Activated CD8-positive, alpha-beta memory T cell treated with anti-CD3 and anti-CD28 coated beads for 4 hours (primary cell): ENCODE data around the gene INF2.
"Not testable (repeated sequence)": the region's sequence is repeated elsewhere in the genome, so short reads cannot be mapped to it uniquely, and the experiment has no call there.

Source experiments
- DNase-seq, 2 donors: peaks; one replicate each; pipeline ENCODE4 v3.0.0-alpha.2; 2020; ENCODE audit warnings: low read depth in 2 of 2

INF2 gene

DNA sequence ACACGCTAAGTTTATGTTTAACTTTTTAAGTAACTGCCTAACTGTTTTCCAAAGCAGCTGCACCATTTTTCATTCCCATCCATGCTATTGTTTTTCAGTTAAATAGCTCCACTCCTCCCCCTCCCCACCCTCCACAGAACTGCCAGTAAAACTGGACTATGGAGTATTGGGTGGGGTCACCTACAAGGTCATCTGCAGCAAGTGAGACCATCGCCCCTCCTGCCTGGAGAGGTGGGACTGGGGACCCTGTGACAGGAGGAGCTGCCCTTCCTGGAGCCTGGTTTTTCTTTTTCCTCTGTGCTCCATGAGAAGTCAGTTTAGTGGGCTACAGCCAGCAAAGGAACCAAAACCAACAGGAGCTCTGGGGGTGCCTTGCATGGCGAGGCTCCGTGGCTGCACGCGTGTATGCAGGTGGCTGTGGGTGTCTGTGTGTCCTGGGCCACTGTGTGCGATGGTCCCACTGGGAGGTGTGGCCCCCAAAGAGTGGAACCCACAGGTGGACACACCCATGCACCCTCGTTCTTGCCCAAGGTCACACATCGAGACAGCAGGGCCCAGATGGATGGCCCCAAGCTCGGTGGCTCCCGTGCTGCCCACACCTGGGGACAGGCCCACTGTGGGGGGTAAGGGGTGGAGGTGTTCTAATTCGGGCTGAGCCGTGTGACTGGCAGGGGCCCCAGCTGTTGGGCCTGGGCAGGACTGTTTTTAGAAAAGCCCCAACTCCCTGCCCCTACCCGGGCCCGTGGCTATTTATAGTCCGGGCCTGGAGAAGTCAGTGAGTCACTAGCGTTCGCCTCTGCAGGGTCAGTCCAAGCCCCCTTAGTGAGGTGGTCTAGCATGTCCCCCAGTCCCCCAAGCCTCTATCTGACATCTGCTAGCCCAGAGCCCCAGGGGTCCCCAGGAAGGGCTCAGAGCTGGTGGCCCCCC is 32.4 kb downstream of the INF2 start:
- no peak for DNase-seq

DNA sequence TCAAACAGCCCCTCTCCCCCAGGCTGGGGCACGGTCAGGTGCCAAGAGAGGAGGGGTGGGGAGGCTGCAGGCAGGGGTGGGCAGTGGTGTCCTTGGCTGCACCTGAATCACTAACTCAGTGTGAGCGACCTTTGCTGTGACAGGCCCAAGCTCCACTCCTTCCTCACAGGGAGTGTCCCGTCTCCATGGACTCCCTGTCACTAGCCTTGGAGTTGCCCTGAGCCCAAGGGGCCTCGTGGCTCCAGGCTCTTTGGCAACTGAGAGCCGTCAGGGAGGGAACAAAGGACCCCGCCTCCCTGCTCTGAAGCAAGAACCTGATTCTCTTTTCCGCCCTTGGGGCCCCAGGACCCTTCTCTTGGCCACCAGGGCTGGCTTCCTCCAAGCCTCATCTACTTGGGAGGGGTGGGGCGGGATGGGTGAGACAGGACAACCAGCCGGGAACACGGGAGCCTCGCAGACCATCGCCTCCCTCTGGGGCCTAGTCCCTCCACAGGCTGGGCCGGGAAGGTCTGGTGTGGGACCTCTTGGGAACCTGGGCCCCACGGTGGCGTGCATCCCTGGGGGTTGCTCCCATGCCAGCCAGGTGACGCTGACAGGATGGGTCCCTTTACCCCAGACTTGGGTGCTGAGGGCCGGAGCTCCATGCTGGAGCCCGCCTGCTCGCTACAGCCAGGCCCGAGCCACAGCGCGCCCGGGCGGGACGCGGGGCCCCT is 33.7 kb downstream of the INF2 start:
- DNase-seq = no peak

DNA sequence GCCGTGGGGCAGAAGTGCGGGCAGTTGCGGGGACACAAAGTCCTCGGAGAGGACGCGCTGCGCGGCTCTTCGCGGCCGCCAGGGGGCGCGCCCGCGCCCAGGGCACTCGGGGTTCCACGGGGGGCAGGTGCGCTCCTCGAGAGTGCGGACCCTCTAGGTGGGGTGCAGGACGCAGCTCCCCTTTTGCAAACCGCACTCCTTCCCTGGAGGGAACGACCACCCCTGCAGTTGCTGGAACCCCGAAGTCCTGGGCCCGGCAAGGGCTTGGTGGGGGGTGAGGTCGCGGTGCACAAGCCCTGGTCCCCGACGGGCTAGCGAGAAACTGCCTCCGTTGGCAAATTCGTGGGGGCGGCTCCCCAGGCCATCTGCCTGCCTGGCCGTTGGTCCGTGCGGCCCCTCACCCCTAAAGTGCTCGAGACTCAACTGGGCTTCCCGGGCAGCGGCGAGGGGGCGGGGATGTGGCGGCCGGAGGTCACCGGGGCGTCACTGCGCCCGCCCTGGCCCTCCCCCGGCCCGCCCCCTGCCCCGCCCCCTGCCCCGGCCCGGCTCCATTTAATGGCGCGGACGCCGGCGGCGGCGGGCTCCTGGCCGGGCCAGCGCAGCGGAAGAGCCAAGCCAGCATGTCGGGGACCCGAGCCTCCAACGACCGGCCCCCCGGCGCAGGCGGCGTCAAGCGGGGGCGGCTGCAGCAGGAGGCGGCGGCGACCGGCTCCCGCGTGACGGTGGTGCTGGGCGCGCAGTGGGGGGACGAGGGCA is 34.4 kb downstream of the INF2 start, which contains the start of gene ADSS1:
ADSS1 (plus strand) TSS at position 579 of the 756 bp plus-strand sequence; CDS start at position 621, 42 bp downstream.
- DNase-seq = peak in 1 of 2 donors; percentile 25

DNA sequence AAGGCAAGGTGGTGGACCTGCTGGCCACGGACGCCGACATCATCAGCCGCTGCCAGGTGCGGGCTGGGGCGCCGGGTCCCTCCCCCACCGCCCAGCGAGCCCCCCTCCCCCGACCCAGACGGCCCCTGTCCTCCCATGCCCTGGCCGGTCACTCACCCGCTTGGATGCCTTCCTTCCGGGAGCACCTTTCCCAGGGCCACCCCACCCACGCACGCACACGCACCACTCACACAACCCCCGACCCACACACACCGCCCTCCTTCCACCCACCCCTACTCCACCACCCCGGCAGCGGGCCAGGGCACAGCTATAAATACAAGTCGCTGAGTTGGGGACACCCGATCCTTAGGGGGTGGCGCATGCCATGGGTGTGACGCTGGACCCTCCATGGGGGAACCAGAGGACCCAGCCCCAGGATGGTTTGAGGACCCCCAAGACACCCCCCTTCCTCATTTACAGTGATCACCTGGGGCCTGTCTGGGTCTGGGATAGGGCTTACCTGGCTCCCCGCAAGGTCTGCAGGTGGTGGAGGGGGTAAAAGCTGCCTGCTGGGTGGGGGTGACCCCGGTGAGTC is 35.1 kb downstream of the INF2 start:
- DNase-seq = no peak

DNA sequence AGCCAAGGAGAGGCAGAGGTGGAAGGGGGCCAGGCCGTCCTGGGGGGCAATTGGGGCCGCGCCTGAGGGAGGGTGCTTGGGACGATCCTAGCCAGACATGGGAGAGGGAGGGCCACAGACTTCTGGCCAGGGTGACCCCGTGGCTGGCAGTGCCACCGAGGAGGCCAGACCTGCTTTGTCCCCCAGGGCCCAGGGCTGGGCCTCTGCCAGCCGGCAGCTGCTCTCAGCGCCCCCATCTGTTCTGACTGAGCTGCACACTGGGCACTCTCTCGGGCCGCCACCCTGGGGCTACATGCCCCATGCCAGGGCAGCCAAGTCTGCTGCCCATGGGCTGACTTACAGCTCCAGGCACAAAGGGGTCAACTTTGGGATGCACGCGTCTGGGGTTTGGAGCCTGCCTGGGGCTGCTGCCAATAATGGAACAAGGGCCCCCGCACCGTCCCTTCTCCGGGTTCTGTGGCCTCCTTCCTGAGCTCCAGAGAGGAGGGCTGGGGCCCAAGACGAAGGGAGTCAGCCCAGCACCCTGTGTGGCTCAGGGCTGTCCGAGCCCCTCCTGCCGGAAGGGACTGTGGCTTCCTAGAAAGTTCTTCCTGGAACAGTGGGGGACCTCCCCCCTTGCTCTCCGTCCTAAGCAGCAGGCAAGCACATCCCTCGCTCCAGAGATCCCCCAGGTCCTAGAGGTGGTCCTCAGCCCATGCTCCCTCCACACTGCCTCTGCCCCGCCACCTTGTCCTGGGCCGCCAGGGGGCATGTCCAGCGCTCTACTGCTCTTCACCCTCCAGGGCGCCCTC is 35.8 kb downstream of the INF2 start:
- DNase-seq = no peak

DNA sequence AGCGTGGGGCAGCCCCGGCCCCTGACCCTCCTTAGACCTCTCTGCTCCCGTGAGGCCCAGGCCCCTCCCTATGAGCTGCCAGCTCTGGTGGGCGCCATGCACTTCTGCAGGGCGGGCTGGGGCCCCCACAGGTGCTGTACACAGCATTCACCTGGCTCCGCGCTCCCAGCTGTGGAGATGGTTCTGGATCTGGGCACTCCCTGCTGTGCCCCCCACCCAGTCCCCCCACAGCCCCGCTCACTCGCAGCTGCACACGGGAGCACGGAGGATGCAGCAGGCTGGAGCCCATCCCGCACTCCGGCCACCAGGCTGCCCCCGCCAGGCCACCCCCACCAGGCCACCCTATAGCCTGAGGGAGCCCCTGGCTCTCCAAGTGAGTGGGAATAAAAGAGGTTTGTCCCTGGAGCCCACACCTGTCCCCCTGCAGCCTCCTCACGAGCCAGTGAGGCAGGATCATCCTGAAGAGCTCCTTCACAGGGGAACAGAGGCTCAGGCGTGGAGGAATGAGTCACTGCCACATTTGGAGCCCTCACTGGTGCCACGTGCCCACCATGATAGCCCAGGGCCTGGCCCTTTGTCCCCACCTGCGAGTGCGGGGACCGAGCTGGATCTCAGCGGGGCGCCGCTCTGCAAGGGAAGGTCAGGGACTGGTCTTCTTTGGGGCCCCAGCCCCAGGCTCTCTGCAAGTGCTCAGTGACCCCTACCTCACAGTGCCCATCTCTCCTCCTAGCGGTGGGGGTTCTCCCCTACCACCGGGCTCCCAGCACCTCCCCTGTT is 36.5 kb downstream of the INF2 start:
- no peak for DNase-seq

DNA sequence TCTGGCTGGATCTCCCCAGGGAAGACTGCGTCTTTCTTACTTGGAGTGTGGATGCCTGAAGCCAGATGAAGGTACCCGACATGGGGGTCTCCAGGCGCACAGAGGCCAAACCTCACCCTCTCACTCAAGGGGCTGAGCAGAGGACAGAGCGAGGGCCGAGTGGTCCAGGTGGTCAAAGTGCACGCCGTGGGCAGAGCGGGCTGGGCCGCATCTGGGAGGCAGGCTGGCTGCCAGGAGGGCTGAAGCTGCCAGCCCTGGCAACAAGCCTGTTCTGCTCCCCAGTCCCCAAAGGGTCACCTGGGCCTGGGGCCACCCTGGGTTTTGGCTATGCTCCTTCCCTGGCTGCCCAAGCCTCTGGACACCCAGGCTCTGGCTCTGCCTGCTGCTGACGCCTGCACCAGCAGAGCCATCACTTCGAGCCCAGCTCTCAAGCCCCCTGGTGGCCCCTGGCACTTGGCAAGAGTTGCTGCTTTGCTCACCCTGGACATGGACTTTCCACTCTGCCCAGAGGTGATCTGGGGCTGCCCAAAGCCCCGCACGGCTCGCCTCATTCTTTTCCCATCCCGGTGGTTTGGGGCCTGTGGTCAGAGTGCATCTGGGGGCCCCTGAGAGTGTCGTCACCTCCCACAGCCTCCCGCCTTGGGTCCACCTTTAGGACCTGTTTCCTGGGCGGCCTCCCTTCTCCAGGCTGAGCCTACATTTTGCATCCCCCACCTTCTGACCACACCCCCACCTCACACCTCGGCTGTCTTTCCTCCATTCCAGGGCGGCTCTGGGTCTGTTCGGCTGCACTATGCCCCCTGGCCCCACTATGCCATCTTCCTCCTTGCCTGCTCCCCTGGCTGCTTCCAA is 37.4 kb downstream of the INF2 start:
- no peak for DNase-seq

DNA sequence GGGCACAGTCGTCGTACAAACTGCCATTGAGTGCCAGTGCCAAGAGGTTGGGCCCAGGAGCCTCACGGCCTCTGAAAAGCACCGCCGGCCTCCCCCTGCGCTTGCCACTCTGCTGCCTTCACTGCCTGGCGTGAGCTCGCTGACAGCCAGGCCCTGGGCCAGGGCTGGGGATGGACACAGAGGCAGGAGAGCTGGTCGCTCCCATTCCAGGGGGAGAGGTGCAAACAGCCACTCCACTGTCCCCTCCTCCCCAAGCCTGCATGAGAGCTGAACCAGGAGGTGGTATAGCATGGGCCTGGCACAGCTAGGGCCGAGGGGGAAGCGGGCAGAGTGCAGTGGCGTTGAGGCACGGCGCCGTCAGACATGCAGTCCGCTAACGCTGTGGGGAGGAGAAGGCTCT is 39.2 kb downstream of the INF2 start:
- no peak for DNase-seq

DNA sequence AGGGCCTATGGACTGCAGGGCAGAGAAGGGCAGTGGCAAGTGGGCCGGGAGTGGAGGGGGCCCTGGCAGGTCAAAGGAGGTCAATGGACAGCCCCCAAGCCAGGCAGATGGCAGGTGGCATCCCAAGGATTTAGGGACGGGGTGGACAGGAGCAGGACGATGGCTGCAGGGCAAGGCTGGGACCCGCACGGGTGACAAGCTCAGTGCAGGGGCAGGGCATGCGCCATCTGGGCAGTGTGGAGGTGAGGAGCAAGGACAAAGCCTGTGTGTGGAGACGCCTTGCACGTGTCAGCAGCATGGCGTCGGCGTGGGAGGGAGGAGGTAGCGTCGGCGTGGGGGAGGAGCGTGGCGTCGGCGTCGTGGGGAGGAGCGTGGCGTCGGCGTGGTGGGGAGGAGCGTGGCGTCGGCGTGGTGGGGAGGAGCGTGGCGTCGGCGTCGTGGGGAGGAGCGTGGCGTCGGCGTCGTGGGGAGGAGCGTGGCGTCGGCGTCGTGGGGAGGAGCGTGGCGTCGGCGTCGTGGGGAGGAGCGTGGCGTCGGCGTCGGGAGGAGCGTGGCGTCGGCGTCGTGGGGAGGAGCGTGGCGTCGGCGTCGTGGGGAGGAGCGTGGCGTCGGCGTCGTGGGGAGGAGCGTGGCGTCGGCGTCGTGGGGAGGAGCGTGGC is 39.9 kb downstream of the INF2 start:
- DNase-seq = not testable (repeated sequence)

DNA sequence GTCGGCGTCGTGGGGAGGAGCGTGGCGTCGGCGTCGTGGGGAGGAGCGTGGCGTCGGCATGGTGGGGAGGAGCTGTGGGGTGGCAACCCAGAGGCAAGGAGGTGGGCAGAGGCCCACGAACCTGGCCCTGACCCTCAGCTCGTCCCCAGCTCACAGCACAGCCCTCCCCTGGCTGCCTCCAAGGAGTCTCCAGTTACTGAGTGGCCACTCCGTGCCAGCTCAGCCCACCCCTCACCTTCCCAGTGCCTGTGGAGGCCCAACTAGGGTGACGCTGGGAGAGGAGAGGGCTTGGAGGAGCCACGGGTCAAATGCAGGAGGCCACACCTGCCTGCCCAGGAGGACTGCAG is 40.4 kb downstream of the INF2 start:
- no peak for DNase-seq

DNA sequence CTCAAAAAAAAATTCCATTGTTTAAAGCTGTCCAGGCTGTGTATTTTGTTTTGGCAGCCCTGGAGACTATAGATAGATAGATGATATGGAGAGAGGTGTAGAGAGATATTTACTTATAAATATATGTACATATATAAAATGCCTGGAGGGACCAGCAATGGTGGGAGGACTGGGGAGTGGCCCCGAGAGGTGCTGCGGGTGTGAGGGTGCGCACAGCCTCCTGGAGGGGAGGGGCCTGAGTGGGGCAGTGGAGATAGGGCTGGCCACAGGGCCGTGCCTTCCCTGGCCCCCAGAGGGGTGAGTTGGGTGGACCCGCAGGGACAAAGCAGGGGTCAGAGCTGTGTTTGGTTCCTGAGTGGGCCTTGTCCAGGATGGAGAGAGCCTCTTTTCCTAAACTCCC is 41.1 kb downstream of the INF2 start:
- DNase-seq = no peak

DNA sequence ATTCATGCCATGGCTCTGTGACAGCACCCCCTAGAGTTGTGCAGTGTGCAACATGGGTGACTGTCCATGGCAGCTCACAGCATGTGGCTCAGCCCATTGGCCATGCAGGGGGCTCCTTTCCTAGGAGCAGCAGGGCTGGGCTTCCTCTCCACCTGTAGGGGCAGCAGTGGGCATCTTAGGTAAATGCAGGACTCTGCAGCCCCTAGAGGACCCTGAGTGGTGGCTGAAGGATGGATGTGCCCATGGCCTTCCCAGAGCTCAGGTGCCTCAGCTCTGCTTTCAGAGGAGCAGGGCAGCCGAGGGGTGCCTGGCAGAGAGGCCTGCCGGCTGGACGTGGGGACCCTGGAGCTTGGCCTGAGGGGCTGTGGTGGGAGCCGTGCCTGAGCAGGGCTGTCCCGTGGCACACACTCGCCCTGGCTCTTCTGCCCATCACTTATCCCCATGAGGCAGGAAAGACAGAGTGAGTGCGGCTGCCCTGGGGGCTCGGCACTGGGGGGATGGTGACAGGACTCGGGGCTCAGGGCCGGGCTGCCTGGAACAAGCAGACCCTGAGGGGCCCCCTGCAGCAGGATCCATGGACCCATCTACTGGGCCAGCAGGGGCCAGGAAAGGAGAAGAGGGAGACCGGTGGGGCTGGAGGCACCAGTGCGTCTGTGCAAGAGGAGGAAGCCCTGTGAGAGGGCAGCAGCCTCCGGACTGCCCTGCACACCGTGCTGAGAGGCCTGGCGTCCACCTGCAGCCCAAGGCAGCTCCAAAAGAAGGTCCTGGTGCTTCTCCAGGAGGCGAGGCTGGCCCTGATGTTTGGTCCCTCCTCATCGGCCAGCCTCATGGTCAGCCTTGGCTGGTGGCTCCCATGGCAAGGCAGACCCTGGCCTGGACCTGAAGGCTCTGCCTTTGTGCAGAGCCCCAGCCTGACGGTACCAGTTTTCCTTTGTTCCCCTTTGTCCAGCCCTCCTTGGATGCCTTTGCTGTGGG is 42.2 kb downstream of the INF2 start:
- DNase-seq = no peak

DNA sequence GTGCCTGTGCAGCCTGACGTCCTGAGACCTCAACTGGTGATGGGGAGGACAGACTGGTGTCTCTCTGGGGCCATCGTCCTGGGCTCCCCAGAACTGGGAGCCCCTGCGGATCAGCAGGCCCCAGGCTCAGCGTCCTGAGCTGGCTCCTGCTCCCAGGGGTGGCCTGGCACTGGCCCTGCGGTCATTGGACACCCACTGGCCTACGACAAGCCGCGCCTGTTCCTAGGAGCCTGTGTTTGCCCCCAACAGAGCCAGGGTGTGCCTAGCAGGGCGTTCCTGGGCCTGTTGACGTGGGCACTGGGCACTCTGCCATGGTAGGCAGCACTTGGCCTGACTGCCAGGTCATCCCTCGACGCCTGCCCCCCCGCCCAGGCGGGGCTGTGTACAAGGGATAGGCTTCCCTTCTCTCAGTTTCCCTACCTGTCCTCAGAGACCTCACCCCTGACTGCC is 43.0 kb downstream of the INF2 start:
- DNase-seq = no peak

DNA sequence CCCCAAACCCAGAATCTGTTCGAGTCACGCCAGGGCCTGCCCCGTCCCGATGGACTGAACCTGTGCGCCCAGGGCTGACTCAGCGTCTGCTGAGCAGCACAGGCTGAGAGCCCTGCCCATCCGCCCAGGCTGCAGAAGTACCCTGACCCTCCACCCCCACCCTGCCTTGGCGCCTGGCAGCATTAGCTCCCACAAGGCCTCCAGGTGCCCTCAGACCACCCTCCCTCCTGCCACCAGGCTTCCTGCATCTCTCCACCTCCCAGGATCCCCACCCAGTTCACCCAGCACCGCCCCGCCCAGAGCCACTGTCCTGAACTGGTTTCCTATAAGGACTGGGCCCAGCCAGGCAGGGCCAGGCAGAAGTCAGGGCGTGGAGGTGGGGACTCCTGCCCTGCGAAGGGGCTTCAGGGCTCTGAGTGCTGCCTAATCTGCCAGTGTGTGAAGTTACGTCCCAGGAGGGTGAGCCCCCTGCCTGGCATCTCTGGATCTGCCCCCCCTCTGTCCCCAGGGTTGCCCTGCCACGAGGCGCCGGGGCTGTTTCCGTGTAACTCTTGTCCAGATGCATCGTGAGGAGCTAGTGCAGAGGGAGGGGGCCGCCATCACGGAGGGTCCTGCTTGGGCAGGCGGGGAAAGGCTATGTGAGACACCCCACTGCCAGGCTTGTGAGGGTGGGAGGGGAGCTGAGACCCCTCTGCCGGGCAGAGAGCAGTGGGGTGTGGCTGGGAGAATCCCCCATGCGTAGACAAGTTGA is 43.7 kb downstream of the INF2 start:
- no peak for DNase-seq

DNA sequence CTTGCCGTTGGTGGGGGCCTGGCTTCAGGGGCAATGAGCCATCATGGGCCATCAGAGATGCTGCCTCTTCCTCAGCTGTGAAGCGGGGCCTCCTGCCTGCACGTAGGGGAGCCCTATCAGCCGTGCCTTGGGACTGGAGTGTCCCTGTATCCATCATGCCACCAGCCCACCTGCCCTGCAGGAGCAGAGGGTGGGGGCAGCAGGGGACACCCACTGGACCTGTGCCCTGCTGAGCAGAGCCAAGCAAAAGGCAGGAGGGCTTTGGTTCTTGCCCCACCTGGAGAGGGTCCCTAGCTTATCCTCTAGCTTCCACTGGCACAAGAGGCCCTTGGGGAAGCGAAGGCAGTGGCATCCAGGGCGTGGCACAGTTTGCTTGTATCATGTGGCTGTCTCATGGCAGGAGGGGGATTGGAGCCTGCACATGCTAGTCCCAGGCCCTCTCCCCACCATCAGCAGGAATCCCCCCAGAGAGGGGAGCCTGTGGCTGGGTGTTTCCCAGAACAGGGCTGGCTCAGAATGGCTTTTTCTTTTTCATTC is 44.7 kb downstream of the INF2 start:
- DNase-seq = no peak

DNA sequence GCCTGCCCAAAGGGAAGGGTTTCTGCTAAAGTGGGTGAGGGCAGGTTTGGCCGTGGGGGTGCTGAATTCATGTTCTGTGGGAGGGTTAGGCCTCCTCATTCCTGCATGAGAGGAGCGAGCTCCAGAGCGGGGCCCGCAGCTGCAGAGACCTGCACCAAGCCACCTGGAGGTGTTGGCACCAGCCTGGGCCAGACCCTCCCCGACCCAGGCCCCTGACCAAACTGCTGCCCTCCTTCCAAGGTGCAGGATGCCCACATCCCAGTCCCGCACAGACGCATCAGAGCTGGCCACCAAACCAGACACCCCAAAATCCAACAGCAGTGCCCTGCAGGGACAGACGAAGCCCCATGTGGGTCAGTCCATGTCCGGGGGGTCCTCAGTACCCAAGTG is 45.2 kb downstream of the INF2 start:
- no peak for DNase-seq
